Heart left ventricle (tissue), 16 donors: ENCODE measurements around the gene KCNJ10. TPM values are rescaled to one million over a fixed set of nuclear protein-coding genes. Genes with fewer than 3 reads are reported as not detected.

ENCODE experiments used
- ATAC-seq, 4 donors: fragments of 200-7000 bp; cut with Tn5 transposase; one replicate each; pipeline ENCODE4 v1.9.1; 2020 to 2022; ENCODE audit warnings: moderate library complexity in 4 of 4, mild to moderate bottlenecking in 3 of 4, moderate number of reproducible peaks in 1 of 4
- DNase-seq, 5 donors: peaks; one replicate each; pipeline ENCODE4 v3.0.0-alpha.2; 2020
- H3K27ac ChIP-seq, 12 donors: fragments of 200-600 bp; sonication (generic) in 4 of 12; one replicate each; pipeline versions ENCODE4 v1.5.0 to v1.8.0; 2016 to 2022; ENCODE audit warnings: mild to moderate bottlenecking in 2 of 12
- H3K27me3 ChIP-seq, 9 donors: fragments of 200-600 bp; sonication (generic) in 2 of 9; one replicate each; pipeline versions ENCODE4 v1.5.1 to v1.8.0; 2016 to 2022; ENCODE audit warnings: mild to moderate bottlenecking in 3 of 9
- H3K36me3 ChIP-seq, 9 donors: fragments of 200-600 bp; sonication (generic) in 2 of 9; one replicate each; pipeline versions ENCODE4 v1.5.0 to v1.8.0; 2018 to 2022; ENCODE audit warnings: mild to moderate bottlenecking in 2 of 9
- H3K4me1 ChIP-seq, 12 donors: fragments of 200-600 bp; sonication (generic) in 4 of 12; one replicate each; pipeline versions ENCODE4 v1.5.0 to v1.8.0; 2016 to 2022; ENCODE audit warnings: mild to moderate bottlenecking in 3 of 12
- H3K4me3 ChIP-seq, 12 donors: fragments of 200-600 bp; sonication (generic) in 4 of 12; one replicate each; pipeline versions ENCODE4 v1.5.0 to v1.8.0; 2017 to 2022; ENCODE audit warnings: mild to moderate bottlenecking in 9 of 12, moderate library complexity in 4 of 12
- H3K9me3 ChIP-seq, 12 donors: fragments of 200-600 bp; sonication (generic) in 4 of 12; one replicate each; pipeline versions ENCODE4 v1.5.0 to v1.8.0; 2016 to 2022; ENCODE audit warnings: mild to moderate bottlenecking in 1 of 12
- POLR2A ChIP-seq, 2 donors: fragments of 450-650 bp; IDR thresholded peaks; one replicate each; pipeline ENCODE4 v1.6.1; 2017; ENCODE audit warnings: antibody characterized with exemption in 2 of 2, mild to moderate bottlenecking in 2 of 2, moderate library complexity in 2 of 2
- WGBS, 4 donors: extraction: QIAGEN DNeasy Blood & Tissue Kit in 2 of 4; methylation state at CpG; one replicate each; pipeline versions ENCODE4 v1.1.5 to v1.1.7; 2013 to 2018; 5-methylcytosine and 5-hydroxymethylcytosine counted together
- intact Hi-C, 10 donors: fragments of 100-400 bp; cut with DNase I; formaldehyde crosslinking; loops; one replicate each; pipeline versions ENCODE4 v1.11.1 to v1.14.2; 2022
- polyA plus RNA-seq, 2 donors: library from polyadenylated mRNA; stranded (reverse); fragments of 200-250 nt; gene quantifications; one replicate each; pipeline ENCODE4 v1.2.3, GENCODE V29; 2013
- total RNA-seq, 9 donors: library from RNA; depleted of rRNA in 2 of 9; stranded (reverse); fragments of >200 nt in 2 of 9; fragmentation: NEBNext Ultra II Directional in 3 of 9; extraction: Animal tissue kit (Norgen Biotek cat#: 25700) in 3 of 9; gene quantifications; one replicate each; pipeline versions ENCODE4 v1.1.0 to v1.2.4, GENCODE V29; 2016 to 2023
- TF ChIP-seq, protein P1 (sequence below), 12 donors: fragments of 200-600 bp; sonication (generic) in 4 of 12; IDR thresholded peaks; one replicate each; pipeline versions ENCODE4 v1.5.0 to v1.8.0; 2018 to 2022; ENCODE audit warnings: antibody characterized with exemption in 12 of 12, mild to moderate bottlenecking in 5 of 12
- donor health status: ischemic (EF 13 %, LVEDD 7.1; RV severe dilation, severe dysfunction).
- donor health status: healthy with polysubstance abuse.
- donor health status: DM: no; HTN: yes; CAD: no.
- donor health status: DM: no; HTN: no; CAD: no.
- donor health status: ischemic (EF 25% LVEDD 6.9; RV normal size, moderate dysfunction).
- donor health status: ischemic (EF 25% LVEDD 5.7; RV mildly dilated, moderate dysfunction).
- donor health status: healthy.
- donor health status: DM: yes; HTN: yes; CAD: no.
- donor health status: ischemic (EF 35%, LVEDD 5.7; RV mildly dilated, moderate dysfunction).
- donor health status: nonischemic (EF 11% LVEDD 7.7; RV severe dilation, severe dysfunction).
- donor health status: DM: yes; HTN: yes; CAD: no.
- donor health status: PGD.
- donor health status: ischemic (EF 29% LVEDD 5.4; RV normal size, mild dysfunction).
- donor health status: nonischemic (EF 23%, LVEDD 6.1; RV moderate dilation, normal function).

Gene KCNJ10
- total and polyA plus RNA-seq, 11 donors: 0.08 to 1.1 (median 0.48) TPM; not detected in 8

DNA sequence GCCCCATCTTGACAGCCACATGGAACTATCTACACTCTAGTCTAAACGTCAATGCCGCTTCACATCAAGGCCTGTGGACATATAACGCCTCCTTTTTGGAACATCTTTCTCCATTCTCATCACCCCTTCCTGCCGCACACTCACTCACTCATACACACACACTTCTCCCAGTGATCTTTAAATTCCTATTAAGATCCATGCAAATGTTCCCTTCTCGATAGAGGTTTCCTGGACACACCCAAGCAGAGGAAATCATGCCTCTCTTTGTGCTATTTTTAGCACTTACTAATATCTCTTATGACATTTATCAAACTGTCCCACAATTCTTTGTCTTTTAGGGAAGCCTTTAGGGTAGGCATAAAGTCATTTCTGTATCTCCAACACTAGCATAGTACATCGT lies 87.7 kb downstream of the KCNJ10 start:
- peaks cover 0 to 19% (median 0%) of the 10 kb centered on the region in 9 donors for H3K27me3 ChIP-seq
- intact Hi-C loops: no loop called here
- TF ChIP-seq, protein P1, sequence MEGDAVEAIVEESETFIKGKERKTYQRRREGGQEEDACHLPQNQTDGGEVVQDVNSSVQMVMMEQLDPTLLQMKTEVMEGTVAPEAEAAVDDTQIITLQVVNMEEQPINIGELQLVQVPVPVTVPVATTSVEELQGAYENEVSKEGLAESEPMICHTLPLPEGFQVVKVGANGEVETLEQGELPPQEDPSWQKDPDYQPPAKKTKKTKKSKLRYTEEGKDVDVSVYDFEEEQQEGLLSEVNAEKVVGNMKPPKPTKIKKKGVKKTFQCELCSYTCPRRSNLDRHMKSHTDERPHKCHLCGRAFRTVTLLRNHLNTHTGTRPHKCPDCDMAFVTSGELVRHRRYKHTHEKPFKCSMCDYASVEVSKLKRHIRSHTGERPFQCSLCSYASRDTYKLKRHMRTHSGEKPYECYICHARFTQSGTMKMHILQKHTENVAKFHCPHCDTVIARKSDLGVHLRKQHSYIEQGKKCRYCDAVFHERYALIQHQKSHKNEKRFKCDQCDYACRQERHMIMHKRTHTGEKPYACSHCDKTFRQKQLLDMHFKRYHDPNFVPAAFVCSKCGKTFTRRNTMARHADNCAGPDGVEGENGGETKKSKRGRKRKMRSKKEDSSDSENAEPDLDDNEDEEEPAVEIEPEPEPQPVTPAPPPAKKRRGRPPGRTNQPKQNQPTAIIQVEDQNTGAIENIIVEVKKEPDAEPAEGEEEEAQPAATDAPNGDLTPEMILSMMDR (IDR thresholded peaks at IDR 0.05): no peak
- TF ChIP-seq POLR2A (IDR thresholded peaks at IDR 0.05): no peak
- H3K4me3 ChIP-seq: no peak overlapping the region
- no peaks in the 10 kb centered on the region for H3K9me3 ChIP-seq
- WGBS, 4 donors: 48 to 71% (median 66%) methylated on average over 5 to 6 of the region's 6 CpGs
- DNase-seq (no peak), ATAC-seq (no peak)
- no peaks in the 10 kb centered on the region for H3K4me1 ChIP-seq
- H3K27ac ChIP-seq: no peak overlapping the region
- H3K36me3 ChIP-seq: no peaks in the 10 kb centered on the region

DNA sequence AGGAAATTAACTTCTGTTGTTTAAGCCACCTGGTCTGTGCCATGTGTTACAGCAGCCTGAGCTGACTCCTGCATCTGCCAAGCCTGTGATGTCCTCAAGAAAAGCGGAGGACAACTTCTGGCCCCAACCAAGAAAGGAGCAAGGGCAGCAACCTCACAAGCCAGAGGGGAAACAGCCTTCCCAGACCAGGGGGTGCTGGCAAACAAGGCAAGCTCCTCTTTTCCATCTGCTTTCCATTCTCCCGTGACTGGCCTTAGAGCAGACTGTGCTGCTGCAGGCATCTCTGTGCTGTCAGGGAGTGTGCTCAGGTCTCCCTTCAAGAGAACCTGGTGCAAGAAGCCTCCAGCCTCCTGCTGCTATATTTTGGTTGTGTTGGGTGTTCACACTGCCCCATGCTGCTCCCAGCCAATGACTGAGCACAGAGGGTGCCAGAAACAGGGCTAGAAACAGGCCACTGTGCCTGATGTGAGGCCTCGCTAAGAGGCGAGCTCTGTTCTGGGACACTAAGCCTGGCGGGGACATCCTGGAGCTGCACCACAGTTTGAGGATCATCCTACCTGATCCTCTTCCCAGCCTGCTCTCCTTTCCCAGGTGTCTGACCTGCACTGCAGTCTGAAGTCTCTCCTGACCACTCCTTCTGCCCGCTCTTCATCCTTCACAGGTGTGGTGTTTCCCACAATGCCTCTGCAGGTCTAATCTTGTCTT lies 88.5 kb downstream of the KCNJ10 start:
- Histone ChIP-seq H3K9me3 (no peaks in the 10 kb centered on the region), H3K27me3 (peaks cover 0 to 19% (median 0%) of the 10 kb centered on the region in 9 donors), H3K36me3 (no peaks in the 10 kb centered on the region), H3K4me3 (no peak overlapping the region), H3K27ac (no peak overlapping the region), H3K4me1 (no peaks in the 10 kb centered on the region)
- intact Hi-C loops: no loop called here
- no peak for DNase-seq
- no peak for TF ChIP-seq POLR2A (IDR thresholded peaks at IDR 0.05)
- TF ChIP-seq, protein P1 (IDR thresholded peaks at IDR 0.05): no peak
- 96 to 98% (median 97%) methylated on average over 6 of the region's 6 CpGs for WGBS, 4 donors
- ATAC-seq: no peak

DNA sequence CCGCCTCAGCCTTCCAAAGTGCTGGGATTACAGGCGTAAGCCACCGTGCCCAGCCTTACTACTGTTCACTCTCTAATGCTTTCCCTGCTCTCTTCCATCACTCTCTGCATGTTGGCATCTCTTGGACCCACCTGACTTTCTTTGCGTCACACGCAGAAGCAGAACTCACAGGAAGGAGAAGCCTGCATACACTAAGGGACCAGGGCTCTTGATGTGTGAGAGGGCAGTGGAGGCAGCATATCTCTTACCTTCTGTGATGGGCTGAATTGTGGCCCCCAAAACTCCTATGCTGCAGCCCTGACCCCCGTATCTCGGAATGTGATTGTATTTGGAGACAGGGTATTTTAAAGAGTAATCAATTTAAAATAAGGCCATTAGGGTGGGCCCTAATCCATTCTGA lies 89.2 kb downstream of the KCNJ10 start:
- Histone ChIP-seq H3K4me3 (no peak overlapping the region), H3K27ac (no peak overlapping the region), H3K9me3 (no peaks in the 10 kb centered on the region), H3K36me3 (no peaks in the 10 kb centered on the region), H3K4me1 (no peaks in the 10 kb centered on the region), H3K27me3 (peaks cover 0 to 23% (median 0%) of the 10 kb centered on the region in 9 donors)
- WGBS, 4 donors: 94 to 97% (median 95%) methylated on average over 7 of the region's 7 CpGs
- intact Hi-C loops: no loop called here
- DNase-seq (no peak), ATAC-seq (no peak)
- TF ChIP-seq POLR2A (IDR thresholded peaks at IDR 0.05): no peak
- TF ChIP-seq, protein P1 (IDR thresholded peaks at IDR 0.05): no peak

DNA sequence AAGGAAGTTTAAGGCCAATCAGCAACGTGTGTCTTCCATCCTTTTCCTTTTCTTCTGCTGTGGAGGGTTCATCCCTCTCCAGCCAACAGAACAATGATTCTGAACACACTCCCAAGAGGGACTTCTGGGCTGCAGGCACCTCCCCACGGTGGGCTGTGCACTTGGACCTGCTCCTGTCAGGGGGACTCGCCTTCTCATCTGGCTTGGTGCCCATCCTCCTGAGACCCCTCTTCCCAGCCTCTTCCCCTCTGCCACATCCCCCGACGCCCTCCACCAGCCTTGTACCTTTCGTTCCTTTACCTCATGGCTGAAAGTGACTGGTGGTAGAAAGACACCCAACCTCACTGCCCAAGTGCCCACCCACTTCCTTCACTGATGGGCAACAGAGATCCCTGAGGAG lies 89.9 kb downstream of the KCNJ10 start:
- no peak overlapping the region for H3K27ac ChIP-seq
- DNase-seq (no peak), ATAC-seq (no peak)
- no peaks in the 10 kb centered on the region for H3K4me1 ChIP-seq
- H3K27me3 ChIP-seq: peaks cover 0 to 26% (median 0%) of the 10 kb centered on the region in 9 donors
- TF ChIP-seq POLR2A (IDR thresholded peaks at IDR 0.05): no peak
- TF ChIP-seq, protein P1 (IDR thresholded peaks at IDR 0.05): no peak
- WGBS, 4 donors: 61 to 74% (median 69%) methylated on average over 6 of the region's 6 CpGs
- H3K36me3 ChIP-seq: no peaks in the 10 kb centered on the region
- H3K4me3 ChIP-seq: no peak overlapping the region
- intact Hi-C loops: no loop called here
- no peaks in the 10 kb centered on the region for H3K9me3 ChIP-seq
